CD4-positive, alpha-beta T cell treated with Interleukin-21 for 1 hour (primary cell): Measurements from ENCODE around the gene S100A13.
"Not testable (repeated sequence)": the region's sequence is repeated elsewhere in the genome, so short reads cannot be mapped to it uniquely, and the experiment has no call there.

Experiments
- DNase-seq: peaks from one replicate; pipeline ENCODE4 v3.0.0-alpha.2; 2020

S100A13 gene

GRCh38 chr1:153599847-153600246 is 27.5 kb downstream of the S100A13 start:
- no peak for DNase-seq

GRCh38 chr1:153598309-153599172 is 28.8 kb downstream of the S100A13 start:
- DNase-seq = peak; percentile 27

- DNase-seq = peak; percentile 4
Measured at GRCh38 chr1:153597206-153597605, 30.1 kb downstream of the S100A13 start.

- DNase-seq = no peak
Measured at GRCh38 chr1:153592748-153593147, 34.6 kb downstream of the S100A13 start.

GRCh38 chr1:153588482-153588881 is 38.8 kb downstream of the S100A13 start:
- no peak for DNase-seq

- not testable (repeated sequence) for DNase-seq
Measured at GRCh38 chr1:153588033-153588432, 39.3 kb downstream of the S100A13 start.

GRCh38 chr1:153587314-153587713 is 40.0 kb downstream of the S100A13 start:
- no peak for DNase-seq

- no peak for DNase-seq
Measured at GRCh38 chr1:153586347-153586746, 41.0 kb downstream of the S100A13 start.

GRCh38 chr1:153585006-153585405 is 42.3 kb downstream of the S100A13 start:
- DNase-seq = no peak

GRCh38 chr1:153583976-153584375 is 43.3 kb downstream of the S100A13 start:
- no peak for DNase-seq

GRCh38 chr1:153583514-153583913 is 43.8 kb downstream of the S100A13 start:
- DNase-seq = not testable (repeated sequence)

GRCh38 chr1:153582836-153583235 is 44.5 kb downstream of the S100A13 start:
- DNase-seq = not testable (repeated sequence)

- DNase-seq = no peak
Measured at GRCh38 chr1:153578936-153579335, 48.4 kb downstream of the S100A13 start.

GRCh38 chr1:153578490-153578889 is 48.8 kb downstream of the S100A13 start:
- DNase-seq = no peak

GRCh38 chr1:153577624-153578051 is 49.7 kb downstream of the S100A13 start:
- no peak for DNase-seq

- no peak for DNase-seq
Measured at GRCh38 chr1:153577138-153577537, 50.2 kb downstream of the S100A13 start.

- not testable (repeated sequence) for DNase-seq
Measured at GRCh38 chr1:153575497-153575896, 51.8 kb downstream of the S100A13 start.

- DNase-seq = not testable (repeated sequence)
Measured at GRCh38 chr1:153575081-153575491, 52.2 kb downstream of the S100A13 start.

- no peak for DNase-seq
Measured at GRCh38 chr1:153573351-153573750, 54.0 kb downstream of the S100A13 start.

GRCh38 chr1:153572569-153573015 is 54.7 kb downstream of the S100A13 start:
- peak; percentile 59 for DNase-seq

GRCh38 chr1:153571706-153572105 is 55.6 kb downstream of the S100A13 start:
- no peak for DNase-seq

GRCh38 chr1:153570874-153571273 is 56.4 kb downstream of the S100A13 start:
- DNase-seq = no peak

GRCh38 chr1:153569465-153569864 is 57.8 kb downstream of the S100A13 start:
- DNase-seq = no peak
